ENCODE measurements around the gene CRABP2.
A peak's percentile ranks its signal among the peaks of the same experiment; 100 is the strongest.

CRABP2 gene

GRCh38 chr1:156740741-156741480 is 35.5 kb upstream of the CRABP2 start, which contains the start of gene MRPL24:
Gene MRPL24, minus strand, starts transcription at chr1:156741088. Its CDS starts 2,384 bp downstream, at chr1:156738704.
- no peak for TF ChIP-seq CTCF (IDR thresholded peaks at IDR 0.05; ENCODE audit: low read depth, low read length)

GRCh38 chr1:156740237-156740740 is 34.9 kb upstream of the CRABP2 start:
- H3K4me3 ChIP-seq (ENCODE audit: low read depth, low read length), result peak overlapping the region; percentile 82
- no peak for TF ChIP-seq CTCF (IDR thresholded peaks at IDR 0.05; ENCODE audit: low read depth, low read length)

More at GRCh38 chr1:156740741-156741480, 35.5 kb upstream of the CRABP2 start, which contains the start of gene MRPL24:
- H3K4me3 ChIP-seq (ENCODE audit: low read depth, low read length), result peak within 1 kb of the TSS; percentile 82

- H3K4me3 ChIP-seq (ENCODE audit: low read depth, low read length), result no peak overlapping the region
- no peak for TF ChIP-seq CTCF (IDR thresholded peaks at IDR 0.05; ENCODE audit: low read depth, low read length)
These were observed 33.5 kb upstream of the CRABP2 start for GRCh38 chr1:156738916-156739315.

- no peak for TF ChIP-seq CTCF (IDR thresholded peaks at IDR 0.05; ENCODE audit: low read depth, low read length)
- H3K4me3 ChIP-seq (ENCODE audit: low read depth, low read length), result no peak overlapping the region
These were observed 33.0 kb upstream of the CRABP2 start for GRCh38 chr1:156738407-156738806.

GRCh38 chr1:156733989-156734584 is 28.7 kb upstream of the CRABP2 start:
- no peak for TF ChIP-seq CTCF (IDR thresholded peaks at IDR 0.05; ENCODE audit: low read depth, low read length)
- H3K4me3 ChIP-seq (ENCODE audit: low read depth, low read length), result no peak overlapping the region

GRCh38 chr1:156728599-156729462 is 23.4 kb upstream of the CRABP2 start, which contains the start of gene ISG20L2:
Gene ISG20L2, minus strand, starts transcription at chr1:156728766. Its CDS starts 1,114 bp downstream, at chr1:156727652.
- H3K4me3 ChIP-seq (ENCODE audit: low read depth, low read length), result peak within 1 kb of the TSS; percentile 85
- no peak for TF ChIP-seq CTCF (IDR thresholded peaks at IDR 0.05; ENCODE audit: low read depth, low read length)

All from WI38 (cell line).